ENCODE results near the gene EXOC8.

EXOC8 gene

DNA sequence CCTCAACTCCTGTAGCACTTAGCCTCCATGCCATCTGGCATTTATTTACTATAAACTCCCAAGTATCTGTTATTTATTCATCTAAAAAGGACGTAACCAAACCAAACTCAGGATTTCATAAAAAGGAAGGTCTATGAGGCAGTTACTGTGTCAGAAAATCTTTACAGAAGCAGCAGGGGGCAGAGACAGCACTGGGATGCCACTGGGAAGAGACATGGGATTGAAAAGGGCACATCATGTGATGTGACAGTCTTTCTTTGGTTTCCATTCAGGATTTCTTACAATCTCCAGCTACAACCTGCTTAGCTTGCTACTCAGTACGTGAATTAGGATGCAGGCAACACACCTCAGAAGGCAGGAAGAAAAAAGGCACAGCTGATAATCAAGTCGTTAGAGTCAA is 31.6 kb upstream of the EXOC8 start:
- in situ Hi-C loops (cut with MboI; ENCODE audit: low sequenced_read_pairs, unreplicated experiment): no loop called here
- no peak for DNase-seq (ENCODE audit: low spot score)
- TF ChIP-seq, protein P1, sequence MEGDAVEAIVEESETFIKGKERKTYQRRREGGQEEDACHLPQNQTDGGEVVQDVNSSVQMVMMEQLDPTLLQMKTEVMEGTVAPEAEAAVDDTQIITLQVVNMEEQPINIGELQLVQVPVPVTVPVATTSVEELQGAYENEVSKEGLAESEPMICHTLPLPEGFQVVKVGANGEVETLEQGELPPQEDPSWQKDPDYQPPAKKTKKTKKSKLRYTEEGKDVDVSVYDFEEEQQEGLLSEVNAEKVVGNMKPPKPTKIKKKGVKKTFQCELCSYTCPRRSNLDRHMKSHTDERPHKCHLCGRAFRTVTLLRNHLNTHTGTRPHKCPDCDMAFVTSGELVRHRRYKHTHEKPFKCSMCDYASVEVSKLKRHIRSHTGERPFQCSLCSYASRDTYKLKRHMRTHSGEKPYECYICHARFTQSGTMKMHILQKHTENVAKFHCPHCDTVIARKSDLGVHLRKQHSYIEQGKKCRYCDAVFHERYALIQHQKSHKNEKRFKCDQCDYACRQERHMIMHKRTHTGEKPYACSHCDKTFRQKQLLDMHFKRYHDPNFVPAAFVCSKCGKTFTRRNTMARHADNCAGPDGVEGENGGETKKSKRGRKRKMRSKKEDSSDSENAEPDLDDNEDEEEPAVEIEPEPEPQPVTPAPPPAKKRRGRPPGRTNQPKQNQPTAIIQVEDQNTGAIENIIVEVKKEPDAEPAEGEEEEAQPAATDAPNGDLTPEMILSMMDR (IDR thresholded peaks at IDR 0.05; ENCODE audit: borderline replicate concordance, control extremely low read depth, extremely low read depth, insufficient read depth, missing control alignments): no peak

DNA sequence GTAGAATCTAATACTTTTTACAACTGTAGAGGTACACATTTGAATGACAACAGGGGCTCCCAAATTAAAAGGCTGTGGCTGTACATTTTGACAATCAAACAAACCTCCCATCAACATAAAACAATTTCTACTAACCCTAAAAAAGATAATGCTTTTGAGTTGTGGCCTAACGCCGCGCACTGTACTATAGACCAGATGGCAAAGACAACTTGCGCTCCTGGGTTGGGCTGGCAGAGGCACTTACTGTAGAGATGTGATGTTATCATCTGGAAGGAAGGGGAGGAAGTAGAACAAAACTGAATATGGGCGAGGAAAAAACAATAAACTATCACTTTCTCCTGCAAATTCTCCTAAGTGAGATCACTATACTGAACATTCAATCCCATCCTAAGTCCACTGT is 26.5 kb upstream of the EXOC8 start:
- DNase-seq (ENCODE audit: low spot score): no peak
- in situ Hi-C loops (cut with MboI; ENCODE audit: low sequenced_read_pairs, unreplicated experiment): no loop called here
- TF ChIP-seq, protein P1 (IDR thresholded peaks at IDR 0.05; ENCODE audit: borderline replicate concordance, control extremely low read depth, extremely low read depth, insufficient read depth, missing control alignments): no peak

DNA sequence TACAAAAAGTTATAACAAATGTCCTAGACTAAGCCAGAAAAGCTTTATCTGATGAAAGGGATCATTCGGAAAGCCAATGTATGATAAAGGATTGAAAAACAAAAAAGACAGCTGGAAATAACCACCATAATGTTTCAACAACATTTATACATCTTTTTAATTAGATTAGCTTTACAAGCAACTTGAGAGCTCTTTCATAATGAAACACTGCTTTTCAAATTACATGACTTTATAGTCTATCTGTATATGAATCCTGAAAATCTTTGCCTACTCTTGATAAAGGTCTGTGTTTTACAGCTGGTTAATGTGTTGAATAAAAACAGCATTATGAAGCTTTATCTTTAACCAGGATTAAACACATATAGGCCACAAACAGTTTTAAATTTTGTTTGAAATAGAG is 26.0 kb upstream of the EXOC8 start:
- in situ Hi-C loops (cut with MboI; ENCODE audit: low sequenced_read_pairs, unreplicated experiment): no loop called here
- TF ChIP-seq, protein P1 (IDR thresholded peaks at IDR 0.05; ENCODE audit: borderline replicate concordance, control extremely low read depth, extremely low read depth, insufficient read depth, missing control alignments): no peak
- DNase-seq (ENCODE audit: low spot score): no peak

DNA sequence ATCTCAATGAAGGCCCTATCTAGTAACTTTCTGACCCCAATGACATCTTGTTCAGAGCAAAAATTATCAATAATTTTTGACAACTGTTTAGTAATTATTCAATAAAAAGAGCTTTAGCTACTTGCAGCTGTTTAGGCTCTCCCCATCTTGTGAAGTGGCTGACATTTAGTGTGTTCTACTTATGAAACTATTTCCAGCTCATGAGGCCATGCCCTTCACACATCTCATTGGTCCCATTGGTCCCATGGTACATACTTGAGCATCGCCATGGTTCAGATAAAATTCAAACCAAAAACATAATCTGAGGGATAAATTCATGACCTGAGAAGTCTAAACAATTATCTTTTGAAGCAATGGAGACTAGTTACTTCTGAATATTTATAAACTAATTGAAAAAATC is 24.7 kb upstream of the EXOC8 start:
- TF ChIP-seq, protein P1 (IDR thresholded peaks at IDR 0.05; ENCODE audit: borderline replicate concordance, control extremely low read depth, extremely low read depth, insufficient read depth, missing control alignments): no peak
- in situ Hi-C loops (cut with MboI; ENCODE audit: low sequenced_read_pairs, unreplicated experiment): no loop called here

DNA sequence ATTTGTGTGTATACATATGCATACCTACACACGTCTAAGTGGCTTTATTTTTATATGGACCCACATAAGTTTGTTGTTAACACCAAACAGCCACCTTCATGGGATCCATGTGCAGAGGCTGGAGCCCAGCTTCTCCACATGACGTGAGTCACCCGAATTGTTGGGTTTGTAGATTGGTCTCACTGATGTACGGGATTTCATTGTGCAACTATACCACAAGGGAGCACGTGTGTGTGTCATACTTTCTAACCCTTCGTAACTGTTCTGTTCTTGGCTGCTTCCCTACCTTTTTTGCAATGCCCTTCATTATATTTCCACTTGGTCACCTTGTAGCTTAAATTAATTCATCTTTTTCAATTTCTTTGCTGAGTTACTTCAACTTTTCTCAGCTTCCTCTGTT is 21.5 kb upstream of the EXOC8 start:
- no peak for DNase-seq (ENCODE audit: low spot score)
- TF ChIP-seq, protein P1 (IDR thresholded peaks at IDR 0.05; ENCODE audit: borderline replicate concordance, control extremely low read depth, extremely low read depth, insufficient read depth, missing control alignments): no peak
- in situ Hi-C loops (cut with MboI; ENCODE audit: low sequenced_read_pairs, unreplicated experiment): loop anchor here (5.0 kb wide), 1 partner anchor 228 kb away; no protein-coding TSS in a partner anchor

More for the DNA sequence above, 24.7 kb upstream of the EXOC8 start:
- no peak for DNase-seq (ENCODE audit: low spot score)

DNA sequence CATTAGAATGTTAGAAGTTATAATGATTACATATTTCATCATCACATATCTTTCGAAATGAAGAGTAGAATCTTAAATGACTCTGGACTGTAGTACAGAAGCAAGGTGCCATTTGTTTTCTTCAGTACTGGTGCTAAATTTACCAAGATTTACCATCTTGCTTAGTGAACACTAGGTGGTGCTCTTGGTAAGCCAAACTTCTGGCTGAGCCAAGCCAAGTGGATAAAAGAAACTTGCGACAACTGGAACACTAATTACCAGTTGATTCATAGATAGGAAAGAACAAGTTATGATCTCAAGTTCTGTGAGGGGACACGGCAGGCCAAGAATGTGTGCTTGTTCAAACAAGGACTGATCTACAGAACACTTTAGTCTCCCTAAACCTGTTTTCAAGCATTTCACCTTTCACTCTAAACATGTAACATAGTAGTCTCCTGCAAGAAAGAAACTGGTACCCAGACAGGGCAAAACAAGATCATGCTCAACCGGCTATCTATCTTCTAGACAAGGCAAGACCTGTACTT is 20.2 kb upstream of the EXOC8 start:
- in situ Hi-C loops (cut with MboI; ENCODE audit: low sequenced_read_pairs, unreplicated experiment): loop anchor here (5.0 kb wide), 1 partner anchor 229 kb away; no protein-coding TSS in a partner anchor
- TF ChIP-seq, protein P1 (IDR thresholded peaks at IDR 0.05; ENCODE audit: borderline replicate concordance, control extremely low read depth, extremely low read depth, insufficient read depth, missing control alignments): peak; percentile 67
- peak; percentile 68 for DNase-seq (ENCODE audit: low spot score)

Data from GM13976 (cell line).